CD14-positive monocyte (primary cell): Measurements from ENCODE around the gene ENPP6. TPM values are rescaled to one million over a fixed set of nuclear protein-coding genes. Genes with fewer than 3 reads are reported as not detected.

Source experiments
- DNase-seq, 3 donors: peaks; one replicate each; pipeline ENCODE4 v3.0.0-alpha.2; 2011 to 2022
- H2AFZ ChIP-seq: 2 replicates; pipeline ENCODE4 v1.6.0; 2012; ENCODE audit warnings: mild to moderate bottlenecking, low read depth, low read length, inconsistent platforms; ENCODE audit not compliant: insufficient read depth, poor library complexity, severe bottlenecking
- H3K27ac ChIP-seq, 2 donors: 1 replicate in 1 of 2; 2 replicates in 1 of 2; pipeline ENCODE4 v1.5.1; 2012 to 2013; ENCODE audit warnings: low read length in 2 of 2, control low read depth in 1 of 2, inconsistent platforms in 1 of 2, low read depth in 1 of 2, mild to moderate bottlenecking in 1 of 2
- H3K27me3 ChIP-seq, 2 donors: one replicate each; pipeline versions ENCODE4 v1.6.0 to v1.6.1; 2011 to 2013; ENCODE audit warnings: low read length in 2 of 2; ENCODE audit not compliant: control insufficient read depth in 2 of 2, insufficient read depth in 2 of 2
- H3K36me3 ChIP-seq, 2 donors: replicated peaks in 1 of 2; 1 replicate in 1 of 2; 2 replicates in 1 of 2; pipeline versions ENCODE4 v1.5.1 to v1.6.1; 2012 to 2013; ENCODE audit warnings: low read length in 2 of 2, control low read depth in 1 of 2, inconsistent platforms in 1 of 2, mild to moderate bottlenecking in 1 of 2; ENCODE audit not compliant: insufficient read depth in 2 of 2, control insufficient read depth in 1 of 2
- H3K4me1 ChIP-seq, 2 donors: 1 replicate in 1 of 2; 2 replicates in 1 of 2; pipeline versions ENCODE4 v1.5.1 to v1.6.1; 2012 to 2013; ENCODE audit warnings: low read length in 2 of 2, control low read depth in 1 of 2, inconsistent platforms in 1 of 2, mild to moderate bottlenecking in 1 of 2, moderate library complexity in 1 of 2; ENCODE audit not compliant: insufficient read depth in 2 of 2, control insufficient read depth in 1 of 2
- H3K4me2 ChIP-seq: replicated peaks from 2 replicates; pipeline ENCODE3; 2012; ENCODE audit warnings: low read length, moderate library complexity, mild to moderate bottlenecking; ENCODE audit not compliant: poor library complexity, severe bottlenecking; ENCODE audit errors: extremely low read depth
- H3K4me3 ChIP-seq, 3 experiments: fragments of 200-600 bp in 1 of 3; sonication (generic) in 1 of 3; replicated peaks in 1 of 3; 1 replicate in 2 of 3; 2 replicates in 1 of 3; pipeline ENCODE4 v1.5.1; 2011 to 2013; ENCODE audit warnings: low read length in 3 of 3, mild to moderate bottlenecking in 3 of 3, control low read depth in 2 of 3, low read depth in 2 of 3, inconsistent platforms in 1 of 3, moderate library complexity in 1 of 3
- H3K79me2 ChIP-seq: 2 replicates; pipeline ENCODE4 v1.6.0; 2012; ENCODE audit warnings: mild to moderate bottlenecking, control low read depth, inconsistent platforms, low read length, moderate library complexity; ENCODE audit not compliant: insufficient read depth
- H3K9ac ChIP-seq: 2 replicates; pipeline ENCODE4 v1.6.0; 2017; ENCODE audit warnings: low read length, mild to moderate bottlenecking; ENCODE audit not compliant: insufficient read depth, poor library complexity, severe bottlenecking
- H3K9me3 ChIP-seq, 2 donors: replicated peaks in 1 of 2; 1 replicate in 1 of 2; 2 replicates in 1 of 2; pipeline versions ENCODE4 v1.5.1 to v1.6.1; 2012 to 2013; ENCODE audit warnings: low read length in 2 of 2, control low read depth in 1 of 2; ENCODE audit not compliant: control insufficient read depth in 1 of 2, insufficient read depth in 1 of 2
- H4K20me1 ChIP-seq: 2 replicates; pipeline ENCODE4 v1.6.0; 2012; ENCODE audit warnings: mild to moderate bottlenecking, low read length, control low read depth, moderate library complexity; ENCODE audit not compliant: insufficient read depth
- H3K27ac Mint-ChIP-seq, 7 donors: one replicate each; pipeline ENCODE4 v1.8.0; 2020; ENCODE audit warnings: mild to moderate bottlenecking in 7 of 7, mixed read lengths in 7 of 7, moderate library complexity in 6 of 7, inconsistent platforms in 2 of 7
- H3K27me3 Mint-ChIP-seq, 3 donors: one replicate each; pipeline ENCODE4 v1.8.0; 2021 to 2022; ENCODE audit warnings: low read depth in 3 of 3, mild to moderate bottlenecking in 3 of 3, mixed read lengths in 3 of 3, moderate library complexity in 3 of 3, inconsistent platforms in 1 of 3
- H3K36me3 Mint-ChIP-seq, 2 donors: one replicate each; pipeline ENCODE4 v1.8.0; 2020; ENCODE audit warnings: mixed read lengths in 2 of 2, inconsistent platforms in 1 of 2, mild to moderate bottlenecking in 1 of 2
- H3K4me1 Mint-ChIP-seq: one replicate; pipeline ENCODE4 v1.8.0; 2020; ENCODE audit warnings: mild to moderate bottlenecking, mixed read lengths
- H3K4me3 Mint-ChIP-seq, 2 donors: one replicate each; pipeline ENCODE4 v1.8.0; 2020; ENCODE audit warnings: mild to moderate bottlenecking in 2 of 2, mixed read lengths in 2 of 2, moderate library complexity in 1 of 2
- H3K9me3 Mint-ChIP-seq, 7 donors: one replicate each; pipeline ENCODE4 v1.8.0; 2020 to 2022; ENCODE audit warnings: mixed read lengths in 7 of 7, mild to moderate bottlenecking in 6 of 7, moderate library complexity in 6 of 7, inconsistent platforms in 2 of 7
- CTCF ChIP-seq: fragments of 200-600 bp; IDR thresholded peaks from one replicate; pipeline ENCODE4 v1.8.0; 2022; ENCODE audit warnings: antibody characterized with exemption, mild to moderate bottlenecking
- WGBS: methylation state at CpG from one replicate; pipeline ENCODE4 v1.1.5; 2013; ENCODE audit warnings: missing lambda C conversion rate; ENCODE audit not compliant: insufficient coverage; 5-methylcytosine and 5-hydroxymethylcytosine counted together
- intact Hi-C, 2 donors: fragments of 100-400 bp; cut with micrococcal nuclease; formaldehyde crosslinking; loops; one replicate each; pipeline versions ENCODE4 v1.15.0 to v1.15.1; 2023
- polyA plus RNA-seq, 3 donors: library from polyadenylated mRNA; depleted of rRNA in 1 of 3; unstranded in 2 of 3; stranded (reverse) in 1 of 3; fragments of 300-500 nt in 2 of 3; fragments of >200 nt in 1 of 3; fragmentation: Illumina TruSeq in 2 of 3; gene quantifications; 1 replicate in 2 of 3; 2 replicates in 1 of 3; pipeline ENCODE4 v1.2.3, GENCODE V29; 2012 to 2021

ENPP6 gene
- polyA plus RNA-seq, 3 donors, result 0.05 TPM; not detected in 2

GRCh38 chr4:184117662-184118199 lies 99.9 kb downstream of the ENPP6 start:
- Mint-ChIP-seq H3K4me1 (no peaks in the 10 kb centered on the region), H3K27me3 (peaks cover 3 to 4% (median 4%) of the 10 kb centered on the region in 3 donors), H3K9me3 (peaks cover 0 to 3% (median 0%) of the 10 kb centered on the region in 7 donors), H3K27ac (no peak overlapping the region), H3K36me3 (no peaks in the 10 kb centered on the region), H3K4me3 (no peak overlapping the region)
- Histone ChIP-seq H3K4me2 (no peak overlapping the region), H3K79me2 (no peaks in the 10 kb centered on the region), H3K9ac (no peak overlapping the region), H3K27me3 (no peaks in the 10 kb centered on the region), H3K4me3 (no peak overlapping the region), H3K9me3 (no peaks in the 10 kb centered on the region), H4K20me1 (no peaks in the 10 kb centered on the region), H3K36me3 (no peaks in the 10 kb centered on the region), H3K4me1 (no peaks in the 10 kb centered on the region), H3K27ac (no peak overlapping the region), H2AFZ (no peak overlapping the region)
- no peak for TF ChIP-seq CTCF
- 89% methylated on average over 2 of the region's 11 CpGs for WGBS
- intact Hi-C loops, result no loop called here
- no peak for DNase-seq

- WGBS, result 100% methylated on average over 1 of the region's 4 CpGs
- Mint-ChIP-seq H3K4me3 (no peak overlapping the region), H3K4me1 (no peaks in the 10 kb centered on the region)
These were observed 102.3 kb downstream of the ENPP6 start for GRCh38 chr4:184115399-184115798.

More at GRCh38 chr4:184115399-184115798, 102.3 kb downstream of the ENPP6 start:
- H3K4me2 ChIP-seq, result no peak overlapping the region
- Mint-ChIP-seq H3K36me3 (no peaks in the 10 kb centered on the region), H3K27me3 (peaks cover 3 to 4% (median 4%) of the 10 kb centered on the region in 3 donors), H3K27ac (peak overlapping the region in 1 of 7 donors; percentile 38), H3K9me3 (peaks cover 0 to 3% (median 0%) of the 10 kb centered on the region in 7 donors)
- intact Hi-C loops, result no loop called here
- H3K9ac ChIP-seq, result no peak overlapping the region
- no peaks in the 10 kb centered on the region for H3K79me2 ChIP-seq
- H2AFZ ChIP-seq, result no peak overlapping the region
- no peak overlapping the region for H3K4me3 ChIP-seq
- no peak for DNase-seq
- H3K9me3 ChIP-seq, result no peaks in the 10 kb centered on the region
- TF ChIP-seq CTCF, result no peak
- H3K27me3 ChIP-seq, result no peaks in the 10 kb centered on the region
- no peak overlapping the region for H3K27ac ChIP-seq
- H3K36me3 ChIP-seq, result no peaks in the 10 kb centered on the region
- no peaks in the 10 kb centered on the region for H3K4me1 ChIP-seq
- no peaks in the 10 kb centered on the region for H4K20me1 ChIP-seq
